ENCODE results near the gene SPDYE3.
A peak's percentile ranks its signal among the peaks of the same experiment; 100 is the strongest.

Gene SPDYE3

DNA sequence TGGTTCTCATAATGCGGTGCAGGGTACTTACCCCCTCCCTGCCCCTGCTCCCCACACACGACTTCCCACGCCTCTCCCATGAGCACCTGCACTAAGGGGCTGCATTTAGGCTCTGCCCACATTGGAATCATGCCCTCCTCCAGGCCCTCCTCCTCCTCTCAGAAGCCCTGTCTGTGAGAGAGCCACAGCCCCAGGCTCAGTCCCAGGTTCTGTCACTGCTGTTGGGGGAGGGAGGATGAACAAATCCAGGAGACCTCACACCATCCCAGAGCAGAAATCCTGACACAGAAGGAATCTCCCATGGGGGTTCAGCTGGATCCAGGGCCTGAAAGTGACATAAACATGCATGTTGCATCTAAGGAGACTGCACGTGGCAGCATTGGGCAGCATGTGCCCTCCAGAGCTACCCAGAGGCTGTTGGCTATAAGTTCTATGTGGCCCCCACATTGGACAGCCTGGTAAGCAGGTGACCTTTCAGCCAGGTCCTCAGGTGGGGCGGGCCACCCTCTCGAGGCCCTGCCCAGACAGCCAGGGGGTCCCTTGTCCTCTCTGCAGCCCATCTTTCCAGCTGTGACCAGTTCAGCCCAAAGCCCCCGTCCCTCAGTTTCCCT, 64.2 kb downstream of the SPDYE3 start:
- 0 out of 2 replicates have a peak overlapping the region, but pooled peaks have one; percentile 3 for H3K27ac ChIP-seq
- no peak for TF ChIP-seq ZFX (IDR thresholded peaks at IDR 0.05; ENCODE audit: borderline replicate concordance)
- TF ChIP-seq, protein P1, sequence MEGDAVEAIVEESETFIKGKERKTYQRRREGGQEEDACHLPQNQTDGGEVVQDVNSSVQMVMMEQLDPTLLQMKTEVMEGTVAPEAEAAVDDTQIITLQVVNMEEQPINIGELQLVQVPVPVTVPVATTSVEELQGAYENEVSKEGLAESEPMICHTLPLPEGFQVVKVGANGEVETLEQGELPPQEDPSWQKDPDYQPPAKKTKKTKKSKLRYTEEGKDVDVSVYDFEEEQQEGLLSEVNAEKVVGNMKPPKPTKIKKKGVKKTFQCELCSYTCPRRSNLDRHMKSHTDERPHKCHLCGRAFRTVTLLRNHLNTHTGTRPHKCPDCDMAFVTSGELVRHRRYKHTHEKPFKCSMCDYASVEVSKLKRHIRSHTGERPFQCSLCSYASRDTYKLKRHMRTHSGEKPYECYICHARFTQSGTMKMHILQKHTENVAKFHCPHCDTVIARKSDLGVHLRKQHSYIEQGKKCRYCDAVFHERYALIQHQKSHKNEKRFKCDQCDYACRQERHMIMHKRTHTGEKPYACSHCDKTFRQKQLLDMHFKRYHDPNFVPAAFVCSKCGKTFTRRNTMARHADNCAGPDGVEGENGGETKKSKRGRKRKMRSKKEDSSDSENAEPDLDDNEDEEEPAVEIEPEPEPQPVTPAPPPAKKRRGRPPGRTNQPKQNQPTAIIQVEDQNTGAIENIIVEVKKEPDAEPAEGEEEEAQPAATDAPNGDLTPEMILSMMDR (IDR thresholded peaks at IDR 0.05) = no peak

Measured in 22Rv1 (cell line).